HG02759 (cell line): ENCODE data around the gene AGBL4.

Source experiments
- ATAC-seq: cut with Tn5 transposase; IDR thresholded peaks from one replicate; pipeline ENCODE4 v1.9.1; 2021; ENCODE audit warnings: mild to moderate bottlenecking, moderate library complexity; ENCODE audit not compliant: unreplicated experiment

AGBL4 gene

DNA sequence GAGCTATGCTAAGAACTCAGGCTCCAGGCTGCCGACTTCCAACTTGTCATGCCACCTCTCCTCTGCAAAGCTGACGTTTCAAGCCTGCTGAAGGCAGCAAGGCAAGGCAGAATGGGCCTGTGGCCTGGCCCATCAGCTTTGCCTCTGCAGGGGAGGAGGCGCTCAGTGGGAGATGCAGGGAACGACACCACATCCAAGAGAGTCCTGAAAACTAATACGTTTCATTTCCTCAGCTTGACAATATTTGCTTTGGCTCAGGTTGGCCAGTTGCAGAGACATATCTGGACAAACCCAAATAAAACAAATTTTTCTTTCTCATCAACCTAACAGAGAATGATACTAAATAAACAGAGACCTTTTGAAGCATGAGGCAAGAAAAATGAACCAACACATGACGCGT is 1282.4 kb downstream of the AGBL4 start:
- ATAC-seq = no peak

GRCh38 chr1:48740621-48741020 is 1283.1 kb downstream of the AGBL4 start:
- ATAC-seq = no peak

DNA sequence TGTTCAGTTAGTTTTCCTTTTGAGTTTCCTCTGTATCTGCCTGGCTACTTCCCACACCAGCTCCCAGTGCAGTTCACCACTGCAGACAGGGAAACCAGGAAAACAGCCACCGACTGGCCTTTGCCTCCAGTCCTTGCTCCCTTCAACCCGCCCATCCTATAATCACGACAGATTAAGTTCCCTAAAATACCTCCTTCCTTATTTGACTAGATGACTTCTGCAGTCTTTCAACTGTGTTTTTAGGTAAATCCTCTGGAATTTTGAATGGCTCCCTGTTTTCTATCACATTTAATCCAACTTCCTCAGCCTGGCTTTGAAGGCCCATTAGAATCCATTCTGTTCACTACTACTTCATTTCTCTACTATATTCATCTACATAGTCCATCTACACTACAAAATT is 1284.7 kb downstream of the AGBL4 start:
- no peak for ATAC-seq

GRCh38 chr1:48738356-48738755 is 1285.4 kb downstream of the AGBL4 start:
- no peak for ATAC-seq

- ATAC-seq = no peak
Observed at GRCh38 chr1:48735796-48736195, 1288.0 kb downstream of the AGBL4 start.

DNA sequence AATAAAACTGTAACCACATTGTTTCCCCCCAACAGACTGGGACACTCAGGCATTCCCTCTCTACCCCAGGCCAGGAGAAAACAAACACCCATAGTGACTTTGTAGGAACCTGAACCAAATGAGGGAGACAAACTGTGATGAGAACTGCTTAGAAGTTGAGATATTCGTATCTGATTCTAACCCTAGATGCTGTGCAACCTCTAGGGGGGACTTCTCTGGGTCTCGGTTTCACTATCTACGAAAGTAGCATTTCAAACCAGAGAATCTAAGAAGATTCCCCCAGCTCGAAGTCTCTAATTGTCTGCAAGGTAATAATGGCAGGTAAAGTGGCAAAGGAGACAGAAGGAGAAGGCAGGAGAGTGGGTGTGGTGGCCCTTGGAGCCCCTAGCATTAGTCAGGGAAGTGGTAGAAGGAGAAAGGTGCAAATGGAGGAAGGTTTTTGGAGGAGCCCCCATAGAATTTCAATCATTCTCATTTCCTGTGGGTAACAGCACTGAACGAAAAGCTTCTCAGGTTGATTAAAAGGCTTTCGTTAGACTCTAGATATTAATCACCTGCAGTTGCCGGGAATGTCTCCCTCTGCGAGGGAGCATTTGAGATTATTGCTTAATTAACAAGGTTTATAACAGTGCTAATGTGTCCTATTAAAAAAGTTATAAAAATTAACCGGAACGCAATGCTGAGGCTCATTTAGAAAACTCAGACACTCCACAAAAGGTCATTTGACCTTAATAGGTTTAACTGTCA is 1293.4 kb downstream of the AGBL4 start:
- ATAC-seq = peak; percentile 61

DNA sequence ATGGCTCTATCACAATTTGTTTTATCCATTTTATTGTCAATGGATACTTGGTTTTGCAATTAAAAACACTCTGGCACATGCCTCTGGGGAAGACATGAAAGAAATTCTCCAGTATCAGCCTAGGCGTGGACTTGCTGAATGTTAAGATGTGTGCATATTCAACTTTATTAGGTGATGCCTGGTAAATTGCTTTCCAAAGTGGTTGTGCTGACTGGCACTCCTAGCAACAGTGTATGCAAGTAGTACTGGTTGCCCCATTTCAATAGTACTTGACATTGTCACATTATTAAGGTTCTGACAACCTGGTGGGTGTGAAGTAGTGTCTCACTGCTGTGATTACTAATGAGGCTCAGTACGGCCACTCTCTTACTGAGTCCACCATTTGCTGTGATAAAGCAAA is 1295.2 kb downstream of the AGBL4 start:
- ATAC-seq = no peak

DNA sequence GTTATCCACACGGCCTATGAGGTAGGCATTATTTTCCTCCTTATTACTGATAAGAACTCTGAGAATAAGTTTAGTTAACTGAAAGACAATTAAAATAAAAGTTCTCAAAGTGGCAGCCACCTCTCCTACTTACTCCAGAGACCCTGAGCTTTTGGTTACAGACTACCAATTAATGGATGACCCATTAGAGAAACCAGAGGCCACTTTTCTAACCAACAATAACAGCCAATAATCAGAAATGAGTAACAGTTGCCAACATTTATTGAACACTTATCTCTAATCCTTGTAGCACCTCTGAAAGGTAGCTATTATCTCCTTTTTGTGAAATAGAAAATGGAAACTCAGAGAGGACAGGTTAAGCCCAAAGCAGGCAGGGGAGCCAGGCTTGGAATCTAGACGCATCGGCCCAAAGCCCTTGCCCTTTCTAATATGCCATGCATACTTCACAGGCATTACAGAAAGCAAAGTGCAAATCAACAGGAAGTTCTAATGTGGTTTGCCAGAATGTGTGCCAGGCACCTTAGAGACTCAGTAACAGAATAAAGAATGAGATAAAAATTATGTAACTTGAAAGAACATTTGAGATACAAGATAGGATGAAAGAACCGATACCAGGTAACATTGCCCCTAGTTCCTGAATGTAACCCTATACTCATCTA is 1297.1 kb downstream of the AGBL4 start:
- no peak for ATAC-seq

DNA sequence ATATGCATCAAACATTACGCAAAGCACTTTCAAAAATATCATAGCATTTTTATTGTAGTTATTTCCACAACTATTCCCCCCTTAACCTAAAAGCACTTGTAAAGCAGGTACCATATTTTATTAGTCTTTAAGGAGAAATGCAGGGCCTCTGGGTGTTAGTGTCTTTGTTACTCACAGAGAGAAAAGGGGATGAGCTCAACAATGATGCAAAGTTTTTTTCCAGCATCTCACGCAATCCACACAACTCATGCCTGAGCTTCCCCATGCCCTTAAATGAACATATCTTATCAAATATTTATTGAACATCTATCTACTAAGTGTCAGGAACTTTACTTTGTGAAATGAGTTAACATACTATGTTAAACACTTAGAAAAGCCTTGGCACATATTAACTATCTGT is 1297.6 kb downstream of the AGBL4 start:
- no peak for ATAC-seq

GRCh38 chr1:48725341-48726046 is 1298.3 kb downstream of the AGBL4 start:
- no peak for ATAC-seq

GRCh38 chr1:48720929-48721328 is 1302.8 kb downstream of the AGBL4 start:
- no peak for ATAC-seq

DNA sequence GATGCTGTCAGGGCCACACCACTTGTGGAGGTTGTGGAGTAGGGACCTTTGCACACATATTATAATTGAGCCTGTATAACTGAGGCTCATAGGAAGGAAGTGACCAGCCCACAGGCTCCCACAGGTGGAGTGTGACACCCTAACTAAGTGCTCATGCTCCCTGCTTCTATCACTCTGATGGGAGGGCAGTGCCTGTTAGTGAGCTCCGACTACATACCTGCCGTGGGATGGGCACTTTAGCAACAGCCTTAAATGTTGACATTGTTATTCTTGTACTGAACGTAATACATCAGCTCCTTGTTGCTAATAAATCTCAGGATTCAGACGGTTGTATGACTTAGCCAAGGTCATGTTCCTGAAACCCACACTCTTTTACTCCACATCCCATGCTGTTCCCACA is 1305.0 kb downstream of the AGBL4 start:
- ATAC-seq = no peak

DNA sequence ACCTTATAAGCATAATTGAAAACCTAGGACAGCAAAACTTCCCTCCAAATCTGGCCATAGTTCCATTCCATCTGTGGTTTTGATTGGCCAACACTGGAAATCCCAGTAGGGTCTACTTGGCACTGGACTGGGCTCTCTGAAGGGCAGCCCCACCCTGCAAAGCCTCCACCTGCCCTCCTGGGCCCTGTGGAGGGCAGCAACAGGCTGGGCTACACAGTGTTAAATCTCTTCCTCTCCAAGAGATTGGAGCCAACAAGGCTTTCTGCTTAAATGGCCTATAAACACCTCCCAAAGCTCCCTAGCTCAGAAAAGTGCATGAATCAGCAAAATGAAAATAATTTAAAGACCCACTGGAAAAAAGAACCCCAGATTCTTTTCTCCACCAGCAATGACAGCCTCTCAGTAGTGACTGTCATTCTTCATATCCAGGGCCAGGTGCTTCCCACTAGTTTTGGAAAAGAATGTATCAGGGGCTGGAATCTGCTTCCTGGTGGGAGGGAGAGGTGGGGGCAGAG is 1305.6 kb downstream of the AGBL4 start:
- no peak for ATAC-seq

DNA sequence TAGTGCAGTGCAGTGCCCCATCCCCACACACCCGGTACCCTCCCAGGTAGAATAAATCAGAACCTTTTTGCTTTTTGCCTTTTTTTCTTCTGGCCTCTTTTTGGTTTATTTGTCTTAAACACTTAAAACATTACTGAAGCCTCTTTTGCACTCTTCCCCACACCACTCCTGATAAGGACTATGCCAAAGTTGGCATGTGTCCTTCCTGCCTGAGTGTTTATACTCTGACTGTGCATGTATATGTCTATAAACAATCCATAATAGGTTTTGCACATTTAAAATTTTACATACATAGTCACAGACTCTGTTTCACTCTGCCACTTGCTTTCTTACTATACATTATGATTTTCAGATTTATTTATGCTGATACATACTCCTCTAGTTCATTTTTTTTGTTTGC is 1306.7 kb downstream of the AGBL4 start:
- no peak for ATAC-seq

- no peak for ATAC-seq
Observed at GRCh38 chr1:48715921-48716320, 1307.8 kb downstream of the AGBL4 start.

GRCh38 chr1:48710915-48711314 is 1312.8 kb downstream of the AGBL4 start:
- no peak for ATAC-seq

GRCh38 chr1:48710318-48710717 is 1313.4 kb downstream of the AGBL4 start:
- ATAC-seq = no peak

DNA sequence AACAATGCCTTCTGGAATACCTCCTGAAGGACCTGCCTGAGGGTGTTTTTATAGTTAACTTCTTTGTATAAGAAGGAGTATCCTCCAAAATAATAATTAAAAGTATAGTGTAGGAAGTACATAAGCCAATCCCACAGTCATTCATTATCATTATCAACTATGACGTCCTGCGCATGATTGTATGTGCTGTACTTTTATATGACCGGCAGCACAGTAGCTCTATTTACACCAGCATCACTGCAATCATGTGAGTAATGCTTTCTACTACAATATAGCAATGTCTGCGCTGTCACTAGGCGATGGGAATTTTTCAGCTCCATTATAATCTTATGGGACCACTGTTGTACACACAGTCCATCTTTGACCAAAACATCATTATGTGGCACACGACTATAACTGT is 1319.0 kb downstream of the AGBL4 start:
- ATAC-seq = no peak

DNA sequence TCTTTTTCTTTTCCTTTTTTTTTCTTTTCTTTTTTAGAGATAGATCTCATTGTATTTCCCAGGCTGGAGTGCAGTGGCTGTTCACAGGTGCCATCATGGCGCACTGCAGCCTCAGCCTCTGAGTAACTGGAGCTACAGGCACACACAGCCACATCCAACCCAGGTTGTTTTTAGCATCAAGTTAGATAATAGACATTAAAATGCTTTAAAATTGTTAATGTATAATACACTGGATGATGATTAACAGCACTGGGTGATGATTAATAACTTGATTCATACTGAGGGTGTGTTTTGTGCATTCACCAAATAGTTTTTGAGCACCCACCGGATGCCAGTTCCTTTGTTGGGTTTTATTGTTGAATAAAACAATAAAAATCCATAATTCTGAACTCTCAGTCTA is 1322.3 kb downstream of the AGBL4 start:
- no peak for ATAC-seq

- peak; percentile 81 for ATAC-seq
Observed at GRCh38 chr1:48697066-48697707, 1326.6 kb downstream of the AGBL4 start.

DNA sequence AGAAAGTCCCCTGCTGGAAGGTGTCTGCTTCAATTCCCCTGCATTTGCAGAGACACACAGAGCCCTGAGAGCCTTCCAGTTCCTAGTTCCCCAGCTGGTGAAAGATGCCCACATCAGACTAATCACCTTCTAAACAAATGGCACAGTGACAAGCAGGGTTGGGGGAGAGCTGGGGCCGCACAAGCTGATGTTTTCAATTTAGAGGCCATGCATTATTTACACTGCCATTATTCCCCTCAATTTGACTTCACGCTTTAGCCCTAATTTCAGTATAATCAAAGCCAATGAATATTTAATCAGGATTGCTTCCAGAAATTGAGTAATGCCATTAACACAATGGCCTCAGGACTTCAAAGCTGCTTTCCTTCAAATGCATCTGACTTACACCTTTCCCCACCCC is 1328.6 kb downstream of the AGBL4 start:
- ATAC-seq = no peak
